ENCODE results near the gene GPR62.

The GPR62 gene

GRCh38 chr3:51971350-51971749 lies 16.2 kb downstream of the GPR62 start:
- TF ChIP-seq CTCF (IDR thresholded peaks at IDR 0.05; ENCODE audit: insufficient read depth, low read length, missing control alignments) = no peak
- ChIA-PET POLR2A (no interaction called here), CTCF (interaction anchor here (1.1 to 5.6 kb wide), 5 partner anchors 9 to 30 kb away, joined by 3 to 80 read pairs (median 32); partner anchors contain the start of genes ACY1, PARP3 and RRP9)
- H3K4me3 ChIP-seq (ENCODE audit: low read depth, low read length) = no peak overlapping the region
- no peak for DNase-seq (ENCODE audit: low read depth, low spot score)

GRCh38 chr3:51974277-51974962 lies 19.2 kb downstream of the GPR62 start:
- POLR2A ChIA-PET = interaction anchor here (0.8 to 1.9 kb wide), 8 partner anchors 9 to 83 kb away, joined by 3 to 9 read pairs (median 4); partner anchors contain the start of genes ACY1, PARP3, RPL29 and RRP9
- CTCF ChIA-PET = interaction anchor here (0.6 to 5.6 kb wide), 23 partner anchors 9 to 173 kb away, joined by 3 to 80 read pairs (median 4); partner anchors contain the start of genes ACY1, GPR62, PARP3 and RPL29

DNA sequence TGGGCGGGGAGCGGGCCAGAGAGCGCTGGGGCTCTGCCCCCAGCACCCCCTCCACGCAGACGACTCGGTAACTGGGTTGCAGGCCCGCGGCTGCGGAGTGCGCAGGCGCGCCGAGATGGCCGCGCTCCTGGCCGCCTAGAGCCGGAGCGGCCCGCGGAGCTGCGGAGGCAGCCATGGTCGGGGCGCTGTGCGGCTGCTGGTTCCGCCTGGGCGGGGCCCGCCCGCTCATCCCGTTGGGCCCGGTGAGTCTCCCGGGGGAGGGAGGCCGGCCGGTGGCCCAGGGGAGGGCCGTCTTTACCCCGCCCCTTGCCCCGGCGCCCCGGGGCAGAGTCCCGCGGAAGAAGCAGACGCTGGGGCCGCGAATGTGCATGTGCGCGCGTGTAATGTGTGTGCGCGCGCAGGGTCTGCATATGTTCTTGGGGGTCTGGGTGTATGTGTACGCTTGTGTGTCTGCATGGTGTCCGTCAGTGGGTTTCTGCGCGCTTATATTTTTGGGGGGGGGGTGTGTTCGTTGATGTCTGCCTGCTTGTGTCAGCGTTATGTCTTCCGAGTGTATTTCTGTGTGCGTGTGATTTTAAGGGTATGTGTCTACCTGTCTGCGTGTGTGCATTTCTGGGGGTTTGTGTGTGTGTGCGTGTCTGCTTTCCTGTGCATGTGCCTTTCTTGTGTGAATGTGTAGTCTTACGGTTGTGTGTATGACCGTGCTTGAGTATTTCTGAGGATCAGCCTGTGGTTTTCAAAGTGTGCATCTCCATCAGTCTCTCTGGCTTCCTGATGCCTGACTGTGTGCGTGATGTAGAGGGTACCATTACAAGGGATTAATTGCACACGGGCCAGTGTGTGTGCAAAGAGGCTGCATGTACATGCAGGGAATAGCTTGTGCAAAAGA lies 20.0 kb downstream of the GPR62 start, which contains the start of gene ABHD14A:
TSS of gene ABHD14A (plus strand) at position 102 of the 889 bp plus-strand sequence. CDS start at position 174, 72 bp downstream.
- peak within 1 kb of the TSS; percentile 89 for H3K4me3 ChIP-seq (ENCODE audit: low read depth, low read length)
- no peak for DNase-seq (ENCODE audit: low read depth, low spot score)
- POLR2A ChIA-PET = interaction anchor here (0.6 to 1.9 kb wide), 5 partner anchors 17 to 173 kb away, joined by 3 to 8 read pairs (median 3); partner anchors contain the start of gene PARP3
- no peak for TF ChIP-seq CTCF (IDR thresholded peaks at IDR 0.05; ENCODE audit: insufficient read depth, low read length, missing control alignments)
- CTCF ChIA-PET = interaction anchor here (0.6 to 5.6 kb wide), 13 partner anchors 8 to 161 kb away, joined by 3 to 80 read pairs (median 7); partner anchors contain the start of genes ACY1, GPR62, PARP3 and RPL29

More at GRCh38 chr3:51974277-51974962, 19.2 kb downstream of the GPR62 start:
- no peak for DNase-seq (ENCODE audit: low read depth, low spot score)
- TF ChIP-seq CTCF (IDR thresholded peaks at IDR 0.05; ENCODE audit: insufficient read depth, low read length, missing control alignments) = no peak
- peak overlapping the region; percentile 89 for H3K4me3 ChIP-seq (ENCODE audit: low read depth, low read length)

DNA sequence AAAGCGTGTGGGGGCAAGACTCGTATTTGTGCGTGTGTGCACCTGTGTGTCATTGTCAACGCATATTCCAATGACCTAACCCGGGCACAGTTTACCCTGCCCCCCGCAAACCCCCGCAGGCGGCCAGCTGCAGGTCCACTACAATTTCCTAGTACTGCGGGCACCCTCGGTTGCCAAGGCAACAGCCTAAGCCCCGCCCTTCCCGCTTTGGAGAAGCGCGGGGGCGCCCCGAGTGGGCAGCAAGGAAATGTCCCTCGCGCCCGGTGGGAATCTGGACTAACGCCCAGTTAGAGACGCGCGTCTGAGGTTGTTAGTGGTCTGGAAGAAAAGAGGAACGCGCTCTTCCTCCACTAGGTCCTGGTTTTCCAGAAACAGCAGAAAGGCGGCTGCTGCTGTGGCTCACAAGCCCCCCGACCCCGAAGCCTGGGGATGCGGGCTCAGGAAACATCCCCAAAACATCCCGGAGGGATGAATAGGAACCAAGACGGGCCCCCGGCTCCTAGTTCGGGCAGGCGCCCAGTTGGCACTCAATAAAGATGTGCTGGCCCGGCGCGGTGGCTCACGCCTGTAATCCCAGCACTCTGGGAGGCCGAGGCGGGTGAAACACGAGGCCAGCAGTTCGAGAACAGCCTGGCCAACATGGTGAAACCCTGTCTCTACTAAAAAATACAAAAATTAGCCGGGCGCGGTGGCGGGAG lies 20.8 kb downstream of the GPR62 start:
- H3K4me3 ChIP-seq (ENCODE audit: low read depth, low read length) = peak overlapping the region; percentile 89
- no peak for DNase-seq (ENCODE audit: low read depth, low spot score)
- ChIA-PET CTCF (interaction anchor here (3.3 to 5.4 kb wide), 4 partner anchors 14 to 34 kb away, joined by 23 to 74 read pairs (median 50); partner anchors contain the start of genes GPR62, PARP3 and RRP9), POLR2A (no interaction called here)
- TF ChIP-seq CTCF (IDR thresholded peaks at IDR 0.05; ENCODE audit: insufficient read depth, low read length, missing control alignments) = peak; percentile 4

DNA sequence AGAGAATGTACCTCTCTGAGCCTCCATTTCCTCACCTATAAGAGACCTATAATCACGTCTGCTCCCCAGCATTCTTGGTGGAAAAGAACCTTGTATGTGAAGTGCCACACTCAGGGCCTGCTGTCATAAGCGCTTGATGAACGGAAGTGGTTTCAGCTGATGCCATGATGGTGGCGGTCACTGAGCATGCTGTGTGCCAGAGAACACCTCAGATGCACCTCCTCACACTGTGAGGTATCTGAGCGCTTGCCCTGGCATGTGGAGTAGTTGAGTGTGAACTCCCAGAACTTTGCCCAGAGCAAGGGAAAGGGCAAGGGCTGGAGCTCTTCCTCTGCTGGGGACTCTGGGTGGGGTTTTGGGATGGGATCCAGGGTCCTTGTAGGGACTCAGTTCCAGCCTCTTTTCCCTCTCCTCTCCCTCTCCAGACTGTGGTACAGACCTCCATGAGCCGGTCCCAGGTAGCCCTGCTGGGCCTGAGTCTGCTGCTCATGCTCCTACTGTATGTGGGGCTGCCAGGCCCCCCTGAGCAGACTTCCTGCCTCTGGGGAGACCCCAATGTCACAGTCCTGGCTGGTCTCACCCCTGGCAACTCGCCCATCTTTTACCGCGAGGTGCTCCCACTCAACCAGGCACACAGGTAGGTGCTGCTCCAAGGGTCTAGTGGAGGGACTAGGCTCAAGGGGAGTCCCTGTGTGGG lies 22.4 kb downstream of the GPR62 start:
- H3K4me3 ChIP-seq (ENCODE audit: low read depth, low read length) = no peak overlapping the region
- DNase-seq (ENCODE audit: low read depth, low spot score) = no peak
- no peak for TF ChIP-seq CTCF (IDR thresholded peaks at IDR 0.05; ENCODE audit: insufficient read depth, low read length, missing control alignments)
- POLR2A ChIA-PET = no interaction called here
- CTCF ChIA-PET = interaction anchor here (3.7 kb wide), 1 partner anchor 36 kb away, joined by 20 read pairs; the partner anchor contains the start of genes PARP3 and RRP9
